SH-SY5Y (cell line): Measurements from ENCODE around the gene ARFGEF2.

Experiments used
- GATA2 ChIP-seq: IDR thresholded peaks from 2 replicates; pipeline ENCODE4 v1.6.1; 2011; ENCODE audit warnings: mild to moderate bottlenecking, low read depth, low read length
- GATA3 ChIP-seq: IDR thresholded peaks from 2 replicates; pipeline ENCODE4 v1.6.1; 2011; ENCODE audit warnings: low read depth, mild to moderate bottlenecking, low read length, moderate library complexity

Gene ARFGEF2

DNA sequence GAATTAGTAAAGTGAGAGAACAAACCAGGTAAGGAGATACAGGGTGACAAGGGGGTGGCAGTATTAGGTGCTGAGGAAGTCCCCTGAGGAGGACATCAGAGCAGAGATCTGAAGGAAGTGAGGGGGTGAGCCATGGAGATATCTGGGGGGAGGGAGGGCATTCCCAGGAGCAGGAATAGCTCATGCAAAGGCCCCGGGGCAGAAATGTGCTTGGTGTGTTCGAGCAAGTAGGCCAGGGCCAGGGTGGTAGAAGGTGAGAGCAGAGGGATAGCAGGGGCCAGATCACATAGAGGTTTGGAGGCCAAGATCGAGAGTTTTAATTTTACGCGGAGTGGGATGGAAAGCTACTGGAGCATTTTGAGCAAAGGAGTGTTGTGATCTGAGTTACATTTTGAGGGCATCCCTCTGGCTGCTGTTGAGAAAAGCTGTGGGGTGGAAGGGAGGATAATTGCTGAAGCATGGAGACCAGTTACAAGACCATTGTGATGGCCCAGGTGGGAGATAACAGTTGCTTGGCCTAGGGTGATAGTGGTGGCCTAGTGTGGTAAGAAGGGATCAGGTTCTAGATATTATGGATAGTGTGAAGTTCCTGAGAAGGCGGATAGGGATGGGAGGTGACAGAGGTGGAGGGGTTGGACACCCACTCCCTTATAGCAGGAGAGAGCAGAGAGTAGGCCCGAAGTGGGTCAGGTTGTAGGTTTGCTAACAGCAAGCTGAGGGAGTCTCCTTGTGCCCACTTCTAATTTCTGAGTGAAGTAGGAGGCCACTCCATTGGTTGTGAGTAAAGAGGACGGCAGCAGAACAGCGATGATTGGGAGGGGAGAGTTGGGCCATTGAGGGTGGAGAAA, 10.2 kb downstream of the ARFGEF2 start:
- no peak for TF ChIP-seq GATA3
- no peak for TF ChIP-seq GATA2

GRCh38 chr20:48932375-48932941, 10.9 kb downstream of the ARFGEF2 start:
- TF ChIP-seq GATA2 (no peak), GATA3 (no peak)

DNA sequence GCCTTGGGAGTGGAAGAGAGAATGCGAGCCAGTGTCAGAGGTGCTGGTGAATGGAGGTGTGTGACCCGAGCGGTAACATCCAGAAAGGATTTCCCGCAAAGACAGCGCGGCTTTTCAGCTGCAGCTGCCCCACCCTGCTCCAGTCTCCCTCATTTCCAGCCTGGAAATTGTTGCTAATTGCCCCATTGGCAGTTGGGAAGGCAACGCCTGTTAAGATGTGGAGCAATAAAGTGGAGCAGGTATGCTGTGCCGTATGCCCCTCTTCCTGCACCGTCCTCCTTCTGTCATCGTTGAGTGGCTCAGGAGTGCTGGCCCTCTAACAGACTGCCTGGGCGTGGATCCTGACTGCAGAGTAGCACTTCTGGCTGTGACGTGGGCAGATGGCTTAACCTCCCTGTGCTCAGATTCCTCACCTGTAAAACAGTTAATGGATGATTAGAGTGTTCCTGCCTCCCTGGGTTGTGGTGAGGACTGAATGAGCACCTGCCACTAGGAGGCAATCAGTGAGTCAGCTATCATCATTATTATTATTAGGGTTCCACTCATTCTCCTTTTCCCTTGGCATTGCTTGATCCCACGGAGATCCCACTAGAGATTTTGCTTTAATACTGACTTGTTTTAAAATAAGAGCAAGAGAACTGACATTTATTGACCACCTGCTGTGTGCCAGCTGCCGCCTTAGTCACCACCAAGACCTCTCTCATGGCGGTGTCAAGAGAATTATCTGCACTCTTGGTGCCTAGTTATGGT, 11.7 kb downstream of the ARFGEF2 start:
- no peak for TF ChIP-seq GATA2
- no peak for TF ChIP-seq GATA3

- TF ChIP-seq GATA2 (no peak), GATA3 (no peak)
These were observed 16.2 kb downstream of the ARFGEF2 start for GRCh38 chr20:48937674-48938073.

DNA sequence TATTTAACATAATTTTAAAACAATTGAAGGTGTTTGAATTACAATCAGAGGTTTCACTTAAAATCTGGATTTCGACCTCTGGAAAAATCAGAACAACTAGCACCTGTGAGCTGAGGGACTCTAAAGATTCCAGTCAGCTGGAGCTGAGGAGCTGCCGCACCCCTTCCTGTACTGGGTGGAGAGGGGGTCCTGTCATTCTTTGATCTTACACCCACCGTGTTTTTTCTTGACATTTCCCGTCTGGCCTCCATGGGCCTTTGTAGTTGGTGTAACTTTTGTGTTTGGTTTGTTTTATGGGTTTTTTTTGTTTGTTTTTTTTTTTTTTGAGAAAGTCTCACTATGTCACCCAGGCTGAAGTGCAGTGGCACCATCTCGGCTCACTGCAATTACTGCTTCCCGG, 17.2 kb downstream of the ARFGEF2 start:
- no peak for TF ChIP-seq GATA2
- TF ChIP-seq GATA3: no peak

DNA sequence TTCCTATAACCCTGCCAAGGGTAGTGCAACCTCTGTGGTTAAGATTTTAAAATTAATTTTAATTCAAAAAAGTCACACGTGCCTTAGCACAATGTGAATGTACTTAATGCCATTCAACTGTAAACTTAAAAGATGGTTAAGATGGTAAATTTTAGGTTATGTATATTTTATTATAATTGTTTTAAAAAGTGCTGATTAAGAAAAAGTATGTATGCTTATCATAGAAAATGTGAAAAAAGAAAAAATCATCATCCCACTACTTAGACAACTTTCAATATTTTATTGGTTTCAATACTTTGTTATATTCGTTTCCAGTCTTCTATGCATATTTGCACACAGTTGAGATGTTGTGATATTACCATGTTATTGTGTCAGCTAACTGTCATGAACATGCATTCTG, 18.7 kb downstream of the ARFGEF2 start:
- TF ChIP-seq GATA2 (no peak), GATA3 (no peak)

GRCh38 chr20:48941467-48941866, 20.0 kb downstream of the ARFGEF2 start:
- TF ChIP-seq GATA3 (no peak), GATA2 (no peak)

- no peak for TF ChIP-seq GATA2
- no peak for TF ChIP-seq GATA3
These were observed 21.2 kb downstream of the ARFGEF2 start for GRCh38 chr20:48942730-48943129.

DNA sequence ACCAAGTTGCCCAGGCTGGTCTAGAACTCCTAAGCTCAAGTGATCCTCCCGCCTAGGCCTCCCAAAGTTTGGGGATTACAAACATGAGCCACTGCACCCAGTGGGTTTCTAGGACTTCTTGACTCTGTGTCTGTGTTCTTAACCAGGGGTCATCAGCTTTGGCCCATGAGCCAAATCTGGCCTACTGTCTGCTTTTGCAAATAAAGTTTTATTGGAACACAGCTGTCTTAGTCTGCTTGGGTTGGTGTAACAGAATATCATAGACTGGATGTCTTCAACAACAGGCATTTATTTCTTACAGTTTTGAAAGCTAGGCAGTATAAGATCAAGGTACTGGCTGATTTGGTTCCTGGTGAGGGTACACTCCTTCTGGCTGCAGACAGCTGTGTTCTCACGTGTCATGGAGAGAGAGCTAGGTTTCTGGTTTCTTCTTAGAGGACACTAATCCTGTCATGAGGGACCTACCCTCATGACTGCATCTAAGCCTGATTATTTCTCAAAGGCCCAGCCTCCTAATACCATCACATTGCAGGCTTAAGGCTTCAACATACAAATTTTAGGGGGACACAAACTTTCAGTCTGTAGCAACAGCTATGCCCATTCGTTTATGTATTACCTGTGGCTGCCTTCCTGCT, 23.3 kb downstream of the ARFGEF2 start:
- TF ChIP-seq GATA3 (no peak), GATA2 (no peak)

GRCh38 chr20:48945840-48946514, 24.5 kb downstream of the ARFGEF2 start:
- TF ChIP-seq GATA3 (no peak), GATA2 (no peak)

DNA sequence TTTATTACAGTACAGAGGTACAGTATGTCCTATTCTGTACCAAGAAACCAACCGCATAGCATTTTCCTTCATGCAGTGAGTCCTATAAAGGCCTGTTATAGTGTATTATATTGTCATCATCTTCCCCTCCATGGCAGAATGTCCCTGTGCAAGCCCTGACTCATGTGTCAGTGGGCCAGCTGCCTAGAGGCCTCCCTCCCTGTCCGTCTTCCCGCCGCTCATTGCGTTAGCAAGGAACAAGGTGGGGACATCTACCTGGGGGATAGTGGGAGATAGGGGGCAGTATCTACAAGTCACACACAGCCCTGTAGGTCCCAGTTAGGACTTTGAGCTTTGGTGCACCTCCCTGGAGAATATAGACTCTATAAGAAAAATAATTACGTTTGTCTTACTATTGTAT, 27.1 kb downstream of the ARFGEF2 start:
- no peak for TF ChIP-seq GATA2
- no peak for TF ChIP-seq GATA3

DNA sequence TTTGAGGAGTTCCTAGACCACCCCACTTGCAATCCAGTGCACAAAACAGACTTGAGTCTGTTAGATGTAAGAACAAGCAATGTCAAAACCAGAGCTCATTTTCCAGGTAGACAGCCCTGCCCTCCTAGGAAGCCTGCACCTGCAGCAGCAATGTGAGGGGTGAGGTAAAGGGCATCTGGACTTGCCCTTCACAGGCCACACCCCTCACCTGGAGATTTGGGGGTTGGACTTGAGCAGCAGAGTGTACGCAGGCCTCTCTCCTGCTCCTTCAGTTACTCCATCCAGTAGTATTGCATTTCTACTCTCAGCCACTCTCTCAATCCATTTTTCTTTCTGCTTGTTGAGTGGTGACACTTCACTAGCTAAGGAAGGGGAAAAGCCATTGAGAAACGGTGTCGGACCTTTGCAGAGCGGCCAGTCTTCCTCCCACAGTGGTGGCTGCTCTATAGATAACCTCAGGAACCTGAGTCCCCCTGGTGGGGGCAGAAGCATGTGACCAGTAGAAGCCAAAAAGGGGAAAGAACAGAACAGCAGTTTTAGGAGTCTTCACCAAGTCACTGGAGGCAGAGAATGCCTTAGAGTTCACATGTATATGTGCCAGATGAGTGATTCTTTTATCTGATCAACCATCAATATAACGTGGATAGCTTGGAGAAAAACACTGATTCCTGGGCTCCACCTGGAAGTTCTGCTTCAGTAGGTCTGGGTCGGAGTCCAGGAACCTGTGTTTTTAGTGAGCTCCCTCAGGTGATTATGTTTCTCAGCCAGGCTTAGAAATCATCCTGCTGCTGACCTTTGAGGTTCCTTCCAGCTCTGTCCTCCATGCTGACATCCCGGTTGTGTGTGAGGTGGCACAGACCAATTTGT, 28.0 kb downstream of the ARFGEF2 start:
- TF ChIP-seq GATA2: no peak
- TF ChIP-seq GATA3: no peak

DNA sequence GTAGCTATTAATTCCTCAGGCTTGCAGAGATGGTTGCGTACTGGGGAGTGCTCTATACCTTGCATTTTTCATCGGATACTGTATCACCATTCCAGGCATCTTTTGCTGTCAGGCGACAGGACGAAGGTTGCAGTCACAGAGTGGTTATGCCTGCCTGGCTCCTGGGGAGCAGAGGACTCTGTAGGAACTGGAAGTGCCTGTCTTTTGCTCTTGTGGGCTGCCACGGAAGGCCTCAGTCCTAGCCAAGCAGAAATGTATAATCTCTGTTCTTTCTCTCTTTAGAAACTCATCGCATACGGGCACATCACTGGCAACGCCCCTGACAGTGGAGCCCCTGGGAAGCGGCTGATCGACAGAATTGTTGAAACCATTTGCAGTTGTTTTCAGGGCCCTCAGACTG, 29.5 kb downstream of the ARFGEF2 start:
- TF ChIP-seq GATA2 (no peak), GATA3 (no peak)
